GM19099 (cell line): Measurements from ENCODE around the gene DGKI.

Source experiments
- POLR2A ChIP-seq: IDR thresholded peaks from 3 replicates; pipeline ENCODE4 v1.6.1; 2011; ENCODE audit warnings: low read depth; ENCODE audit not compliant: insufficient read length; ENCODE audit errors: extremely low read depth

Gene DGKI

DNA sequence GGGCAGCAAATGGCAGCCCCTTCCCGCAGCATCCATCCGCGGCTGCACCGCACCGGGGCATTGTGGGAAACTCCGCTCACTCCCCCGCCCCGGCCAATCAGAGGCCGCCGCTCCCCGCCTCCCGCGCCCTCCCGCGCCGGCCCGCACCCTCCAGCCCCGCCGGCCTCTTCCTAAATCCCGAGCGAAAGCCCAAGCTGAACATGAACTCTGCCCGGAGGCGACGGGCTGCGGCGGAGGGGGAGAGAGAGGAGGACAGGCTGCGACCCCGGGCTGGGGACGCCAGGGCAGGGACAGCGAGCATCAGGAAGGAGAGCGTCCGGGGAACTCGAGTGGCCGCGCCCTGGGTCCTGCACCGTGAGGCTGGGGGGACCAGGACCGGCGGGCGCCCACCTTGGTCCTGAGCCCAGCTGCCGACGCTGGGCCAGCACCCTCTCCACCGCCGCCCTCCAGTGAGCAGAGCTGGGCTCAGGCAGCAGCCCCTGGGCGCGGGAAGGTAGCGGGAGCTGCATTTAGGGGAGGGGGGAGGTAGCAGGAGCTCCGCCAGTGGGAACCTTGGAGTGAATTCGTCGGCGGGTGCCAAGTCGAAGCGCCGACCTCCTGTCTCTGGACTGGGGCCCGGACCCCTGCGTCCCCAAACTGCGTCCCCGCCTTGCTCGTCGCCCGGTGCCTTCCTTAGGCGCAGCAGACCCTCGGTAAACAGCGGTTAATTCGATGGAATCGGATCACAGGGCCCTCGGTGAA is at the start of gene DGKI:
Gene DGKI, minus strand, starts transcription at position 148 of the 741 bp plus-strand sequence.
- TF ChIP-seq POLR2A: no peak

DNA sequence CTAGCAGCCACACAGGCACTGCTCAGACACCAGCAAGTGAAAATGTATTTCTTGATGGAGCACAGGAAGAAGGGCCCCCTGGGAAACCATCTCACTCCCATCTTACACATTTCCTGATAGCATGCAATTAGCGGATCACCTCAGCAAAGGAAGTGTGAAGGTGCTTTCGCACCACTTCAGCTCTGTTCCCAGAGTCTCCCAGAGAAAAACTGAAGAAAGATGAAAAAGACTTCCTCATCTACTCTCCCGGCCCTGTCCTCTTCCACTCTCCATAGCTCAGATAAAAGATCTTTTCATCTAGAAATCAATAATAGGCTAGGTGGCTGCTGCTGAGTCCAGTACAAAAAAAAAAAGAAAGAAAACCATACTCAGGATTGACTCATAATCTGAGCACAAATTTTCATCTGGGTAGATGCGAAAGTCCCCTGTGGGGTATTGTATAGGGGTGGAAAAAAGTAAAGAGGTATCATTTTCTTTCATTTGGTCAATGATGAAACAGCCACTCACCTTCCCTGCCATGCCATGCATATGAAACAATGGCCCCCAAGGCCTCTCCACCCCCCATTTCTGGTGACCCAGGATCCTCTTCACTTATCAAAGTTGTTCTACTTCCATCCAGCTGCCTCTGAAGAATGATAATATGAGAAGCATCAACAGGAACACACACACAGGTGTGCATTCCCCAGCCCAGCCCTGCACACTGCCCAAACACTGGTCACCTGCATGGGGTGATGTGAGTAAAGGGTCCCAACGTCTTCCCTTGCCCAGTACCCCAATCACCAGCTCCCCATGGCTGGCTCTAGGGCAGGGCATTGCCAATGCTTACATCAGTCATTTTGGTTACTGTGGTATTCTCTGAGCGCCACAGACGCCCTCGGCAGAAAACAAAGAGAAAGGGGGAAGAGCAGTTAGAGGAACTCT is 48.8 kb upstream of the DGKI start:
- no peak for TF ChIP-seq POLR2A

DNA sequence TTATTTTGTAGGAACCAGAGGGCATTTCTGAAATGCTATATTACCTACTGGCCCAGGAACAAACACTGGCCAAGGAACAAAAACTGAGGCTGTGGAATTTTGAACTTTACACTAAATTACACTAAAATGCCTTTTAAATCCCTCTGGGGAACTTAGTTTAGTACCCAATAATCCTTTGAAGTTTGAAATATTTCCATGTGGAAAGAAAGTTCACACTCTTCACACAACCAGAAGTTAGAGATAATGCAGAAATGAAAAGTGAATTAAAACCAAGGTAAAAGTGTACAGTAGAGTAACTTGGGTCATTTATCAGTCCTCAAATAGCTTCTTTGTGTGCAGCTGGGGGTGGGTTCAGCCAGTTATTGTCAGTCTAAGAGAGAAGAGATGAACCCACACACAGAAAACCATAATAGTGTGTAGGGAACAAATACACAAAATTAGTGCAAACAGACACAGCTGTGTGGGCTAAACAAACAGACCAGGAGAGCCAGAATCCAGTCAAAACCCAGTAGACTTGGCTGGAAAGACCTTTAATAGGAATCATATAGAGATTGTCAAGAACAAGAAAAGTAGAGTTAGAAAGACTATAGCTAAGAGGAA is 46.5 kb upstream of the DGKI start:
- no peak for TF ChIP-seq POLR2A

DNA sequence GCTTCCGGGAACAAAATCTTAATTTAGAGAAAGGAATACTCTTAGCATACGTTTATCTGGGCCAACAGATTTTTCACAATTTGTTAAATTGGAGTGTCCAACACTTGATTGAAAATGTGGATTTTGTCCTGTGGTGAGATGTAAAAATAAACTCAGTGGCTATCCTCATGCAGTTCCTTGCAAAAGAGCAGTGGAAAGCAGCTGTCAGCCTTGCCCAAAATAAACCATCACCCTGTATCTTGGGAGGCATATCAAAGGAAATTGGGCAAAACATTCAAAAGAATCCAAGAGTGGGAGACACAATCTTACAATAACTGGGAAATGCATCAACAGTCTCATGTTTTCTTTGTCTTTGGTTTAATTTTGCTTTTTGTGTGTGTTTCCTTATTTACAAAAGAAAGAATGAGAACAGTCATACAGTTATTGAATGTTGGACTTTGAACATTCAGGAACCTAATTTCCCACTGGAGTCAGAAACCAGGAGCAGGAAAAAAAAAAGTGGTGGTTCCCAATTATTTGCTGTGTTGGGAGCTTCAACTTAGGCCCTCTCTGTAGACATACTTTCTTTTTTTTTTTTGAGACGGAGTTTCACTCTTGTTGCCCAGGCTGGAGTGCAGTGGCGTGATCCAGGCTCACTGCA is 44.4 kb upstream of the DGKI start:
- no peak for TF ChIP-seq POLR2A

- TF ChIP-seq POLR2A: no peak
Observed at GRCh38 chr7:137890449-137890921, 43.7 kb upstream of the DGKI start.

DNA sequence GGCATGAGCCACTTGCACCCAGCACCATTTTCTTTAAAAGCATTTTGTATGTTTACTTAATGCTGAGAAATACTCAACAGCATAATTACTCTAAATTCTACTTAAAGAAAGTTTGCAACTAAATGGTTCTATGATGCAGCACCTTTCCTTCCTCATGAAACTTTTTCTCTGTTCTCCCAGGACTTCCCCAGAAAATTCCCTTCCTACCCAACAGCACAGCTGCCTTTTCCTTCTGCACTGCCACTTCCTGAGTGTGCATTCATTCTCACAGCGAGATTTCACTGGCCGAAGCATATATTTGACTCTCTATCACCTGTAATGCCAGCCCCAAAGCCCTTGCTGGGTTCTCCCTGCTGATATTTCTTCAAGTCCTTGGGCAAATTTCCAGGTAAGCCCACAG is 41.5 kb upstream of the DGKI start:
- TF ChIP-seq POLR2A: no peak

DNA sequence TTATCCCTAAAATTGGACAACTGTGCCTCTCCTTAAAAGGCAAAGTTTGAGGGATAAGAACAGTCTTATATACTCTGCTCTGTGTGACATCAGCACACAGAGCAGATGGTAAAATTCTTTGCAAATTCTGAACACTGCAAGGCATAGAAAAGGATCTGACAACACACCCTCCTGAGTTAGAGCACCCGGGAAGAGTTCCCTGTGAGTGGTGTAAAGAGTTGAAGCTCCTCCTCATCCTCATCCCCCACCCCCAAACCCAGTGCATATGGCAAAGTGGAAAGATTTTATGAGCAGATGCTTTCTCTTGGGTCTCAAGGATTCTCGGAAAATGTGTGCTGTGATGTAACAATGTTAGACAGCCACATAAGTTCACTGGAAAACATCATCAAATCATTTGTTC is 40.0 kb upstream of the DGKI start:
- TF ChIP-seq POLR2A: no peak

DNA sequence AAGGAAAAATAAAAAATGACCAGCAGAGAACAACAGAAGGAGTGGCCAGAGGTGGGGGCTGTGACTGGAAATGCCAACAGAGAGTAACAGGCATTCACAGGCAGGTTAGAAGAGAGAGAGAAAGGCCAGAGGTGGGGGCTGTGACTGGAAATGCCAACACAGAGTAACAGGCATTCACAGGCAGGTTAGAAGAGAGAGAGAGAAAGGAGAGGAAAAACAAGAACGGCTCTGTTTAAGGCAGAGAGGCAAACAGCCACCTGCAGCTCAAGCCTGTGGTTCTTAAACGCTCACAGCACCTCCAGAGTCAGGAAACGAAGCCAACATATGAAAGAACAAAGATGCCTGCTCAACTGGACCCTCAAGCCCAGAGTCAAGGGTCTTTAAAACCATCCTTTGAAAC is 39.5 kb upstream of the DGKI start:
- TF ChIP-seq POLR2A: no peak

- no peak for TF ChIP-seq POLR2A
Observed at GRCh38 chr7:137885678-137886077, 38.9 kb upstream of the DGKI start.

- no peak for TF ChIP-seq POLR2A
Observed at GRCh38 chr7:137882806-137883205, 36.0 kb upstream of the DGKI start.

DNA sequence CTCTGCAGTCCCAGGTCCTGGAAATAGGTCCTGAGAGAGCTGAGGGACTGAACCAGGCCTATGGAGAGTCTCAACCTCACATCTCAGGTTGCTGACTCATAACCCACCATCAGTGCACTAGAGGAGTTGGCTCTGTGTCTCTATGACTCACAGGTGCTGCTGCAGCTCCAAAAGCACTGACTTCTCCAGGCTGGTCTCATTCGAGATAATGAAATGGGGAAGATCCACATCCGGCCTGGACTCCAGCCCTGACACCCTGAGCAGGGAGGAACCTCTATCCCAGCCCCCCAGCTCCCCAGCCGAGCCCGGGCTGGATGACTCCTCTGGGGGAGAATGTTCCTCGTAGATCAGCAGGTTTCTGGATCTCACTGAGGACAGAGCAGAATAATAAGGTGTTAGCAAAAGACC is 35.5 kb upstream of the DGKI start:
- TF ChIP-seq POLR2A: no peak

DNA sequence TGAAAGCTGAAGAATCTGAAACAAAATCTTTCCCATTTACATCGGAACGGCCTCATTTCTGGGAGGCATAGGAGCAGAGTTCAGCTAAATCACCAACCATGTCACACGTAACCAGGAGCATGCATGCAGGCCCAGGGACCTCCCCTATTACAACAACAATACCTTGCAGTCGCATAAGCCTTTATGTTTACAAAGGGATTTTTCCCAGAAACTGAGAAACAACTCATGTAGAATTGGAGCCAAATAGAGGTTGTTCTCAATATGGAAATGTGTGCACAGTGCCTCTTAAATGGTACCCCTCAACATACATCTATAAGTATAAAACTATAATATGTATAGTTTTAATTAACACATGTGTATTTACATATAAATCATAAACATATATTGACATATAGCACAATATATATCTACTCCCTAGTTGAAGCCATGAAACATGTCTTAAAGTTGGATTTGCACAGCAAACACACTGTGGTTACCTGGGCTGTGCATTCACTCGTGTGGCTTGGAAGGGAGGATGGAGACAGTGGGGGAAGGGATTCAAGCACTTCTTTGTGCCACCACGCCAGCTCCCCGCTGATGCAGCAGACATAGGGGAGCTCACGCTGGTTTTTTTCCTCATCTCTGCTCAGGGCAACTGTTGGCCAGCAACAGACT is 35.0 kb upstream of the DGKI start:
- no peak for TF ChIP-seq POLR2A

GRCh38 chr7:137880432-137880831 is 33.7 kb upstream of the DGKI start:
- TF ChIP-seq POLR2A: no peak

DNA sequence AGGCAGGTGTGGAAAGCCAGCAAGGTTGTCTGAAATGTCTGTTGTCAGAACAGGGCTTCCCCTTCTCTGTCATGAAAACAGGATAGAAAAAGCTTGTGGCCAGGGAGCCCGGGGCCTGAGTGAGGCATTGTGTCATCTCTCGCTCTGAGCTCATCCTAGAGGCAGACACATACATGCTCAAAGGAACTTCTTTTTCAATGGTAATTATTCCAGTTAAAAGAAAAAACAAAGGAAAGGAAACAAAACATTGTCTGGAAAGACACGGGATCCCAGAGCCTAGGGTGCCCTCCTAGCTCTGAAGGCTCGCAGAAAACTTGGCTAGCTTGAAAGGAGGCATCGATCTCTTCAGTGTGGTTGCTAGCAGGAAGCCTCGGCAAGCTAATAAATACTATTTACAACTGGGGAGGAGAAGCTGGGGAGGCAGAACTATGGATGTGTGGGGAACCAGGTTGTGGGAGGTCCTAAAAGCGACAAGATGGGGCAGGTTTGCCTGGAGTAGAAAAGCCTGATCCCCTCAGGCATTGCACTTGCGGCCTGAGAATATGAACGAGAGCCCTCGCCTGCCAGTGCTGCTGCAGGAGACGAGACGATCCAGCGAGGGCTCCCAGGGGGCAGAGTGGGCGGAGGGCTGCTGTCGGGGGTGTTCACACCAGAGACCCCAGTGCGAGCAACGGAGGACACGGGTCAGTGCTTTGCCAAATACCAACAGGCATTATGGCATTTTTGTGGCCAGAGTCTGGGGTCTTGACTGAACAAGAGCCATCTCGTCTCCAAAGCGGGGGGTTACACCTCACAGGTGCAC is 32.8 kb upstream of the DGKI start:
- TF ChIP-seq POLR2A: no peak
